AG09309 (cell line): ENCODE results near the gene PLXNB2.

ENCODE experiments used
- DNase-seq: peaks from one replicate; pipeline ENCODE4 v3.0.0-alpha.2; 2010; ENCODE audit warnings: low read depth
- H3K4me3 ChIP-seq: 2 replicates; pipeline ENCODE4 v1.5.1; 2011; ENCODE audit warnings: mild to moderate bottlenecking, low read depth, low read length, moderate library complexity; ENCODE audit not compliant: control insufficient read depth
- CTCF ChIP-seq: IDR thresholded peaks from 2 replicates; pipeline ENCODE4 v1.5.1; 2011; ENCODE audit warnings: mild to moderate bottlenecking, low read depth, low read length, inconsistent platforms; ENCODE audit not compliant: insufficient read depth, control insufficient read depth; ENCODE audit errors: missing control alignments

The PLXNB2 gene

GRCh38 chr22:50309601-50309991 is 2.1 kb upstream of the PLXNB2 start:
- no peak overlapping the region for H3K4me3 ChIP-seq
- TF ChIP-seq CTCF = no peak
- DNase-seq = no peak

GRCh38 chr22:50308986-50309600 is 1.6 kb upstream of the PLXNB2 start:
- DNase-seq = no peak
- TF ChIP-seq CTCF = no peak
- H3K4me3 ChIP-seq = no peak overlapping the region

- no peak for TF ChIP-seq CTCF
- no peak overlapping the region for H3K4me3 ChIP-seq
- no peak for DNase-seq
Measured at GRCh38 chr22:50308597-50308935, 1.1 kb upstream of the PLXNB2 start.

- no peak for DNase-seq
- no peak for TF ChIP-seq CTCF
- H3K4me3 ChIP-seq = no peak overlapping the region
Measured at GRCh38 chr22:50307890-50308596, 597 bp upstream of the PLXNB2 start.

- TF ChIP-seq CTCF = no peak
- peak overlapping the region; percentile 97 for H3K4me3 ChIP-seq
- peak; percentile 88 for DNase-seq
Measured at GRCh38 chr22:50305923-50306566, 1.4 kb downstream of the PLXNB2 start.

GRCh38 chr22:50305393-50305922 is 2.0 kb downstream of the PLXNB2 start:
- peak overlapping the region; percentile 97 for H3K4me3 ChIP-seq
- DNase-seq = no peak
- no peak for TF ChIP-seq CTCF
